ENCODE data around the gene PRR30. TPM values are rescaled to one million over a fixed set of nuclear protein-coding genes. Genes with fewer than 3 reads are reported as not detected.

The PRR30 gene
- total and polyA plus RNA-seq, 2 donors (not counting 3 experiments of a cell fraction or from before 2014, with no cell fraction given), result not detected

DNA sequence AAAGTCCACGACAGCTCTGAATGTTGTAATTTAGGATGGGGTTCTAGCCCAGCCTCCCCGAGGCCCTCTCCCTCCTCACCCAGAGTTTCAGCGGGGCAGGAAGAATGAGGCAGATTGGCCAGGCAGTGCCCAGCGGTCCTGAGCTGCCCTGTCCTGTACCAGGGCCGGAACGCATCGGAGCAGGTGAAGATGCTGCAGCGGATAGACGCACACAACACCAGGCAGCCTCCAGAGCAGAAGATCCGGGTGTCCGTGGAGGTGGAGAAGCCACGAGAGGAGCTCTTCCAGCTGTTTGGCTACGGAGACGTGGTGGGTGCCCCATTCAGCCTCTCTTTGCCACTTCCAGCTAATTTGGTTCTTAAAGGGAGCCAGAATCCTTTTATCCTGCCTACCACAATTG is 41.9 kb downstream of the PRR30 start:
- FAIRE-seq (no peak), DNase-seq (ENCODE audit: low read depth, low spot score) (no peak)
- intact Hi-C loops (cut with micrococcal nuclease) (loop anchor here (2.0 to 5.0 kb wide), 3 partner anchors 75 to 260 kb away; partner anchors contain the start of genes ATRAID, GTF3C2 and SLC5A6), dilution Hi-C loops (cut with MboI; ENCODE audit: extremely low pct_ligation_motif_present, low sequenced_read_pairs) (no loop called here)
- H3K4me1 ChIP-seq (ENCODE audit: control insufficient read depth, extremely low read depth, insufficient read depth, low read length), result no peaks in the 10 kb centered on the region
- H3K4me2 ChIP-seq (ENCODE audit: insufficient read depth, low read length), result no peak overlapping the region
- CTCF ChIA-PET, result interaction anchor here (1.0 to 8.2 kb wide), 10 partner anchors 10 to 208 kb away, joined by 3 to 152 read pairs (median 4); no protein-coding TSS in a partner anchor
- no peaks in the 10 kb centered on the region for H3K9me1 ChIP-seq (replicated peaks; ENCODE audit: control insufficient read depth, extremely low read depth, insufficient read depth, low read length)
- H3K79me2 ChIP-seq (ENCODE audit: control insufficient read depth, insufficient read depth, low read length), result no peaks in the 10 kb centered on the region
- TF ChIP-seq MYC (IDR thresholded peaks at IDR 0.05; ENCODE audit: low read depth, low read length) (no peak), GATA2 (IDR thresholded peaks at IDR 0.05; ENCODE audit: insufficient read depth, insufficient read length, low read depth, low read length) (no peak)
- POLR2A ChIA-PET, result no interaction called here
- no peaks in the 10 kb centered on the region for H3K27me3 ChIP-seq (ENCODE audit: control insufficient read depth in 2 of 2, insufficient read depth in 2 of 2, low read length in 2 of 2)
- no peaks in the 10 kb centered on the region for H3K9me3 ChIP-seq (replicated peaks; ENCODE audit: control insufficient read depth, insufficient read depth, low read length)
- H3K9ac ChIP-seq (replicated peaks; ENCODE audit: extremely low read depth, insufficient read depth, low read length), result no peak overlapping the region
- no peak overlapping the region for H3K27ac ChIP-seq (ENCODE audit: insufficient read depth, low read depth, low read length)
- no peak overlapping the region for H3K4me3 ChIP-seq (replicated peaks in 1 of 3; ENCODE audit: insufficient read depth in 1 of 3, low read depth in 1 of 3, low read length in 3 of 3)
- H4K20me1 ChIP-seq (replicated peaks; ENCODE audit: control insufficient read depth, extremely low read depth, insufficient read depth, low read length), result no peaks in the 10 kb centered on the region
- BruUV-seq (replicated peaks), result no TSS peak
- no peak overlapping the region for H2AFZ ChIP-seq (ENCODE audit: low read depth, low read length)
- H3K36me3 ChIP-seq (ENCODE audit: control insufficient read depth in 2 of 2, extremely low read depth in 1 of 2, insufficient read depth in 2 of 2, low read length in 2 of 2), result no peaks in the 10 kb centered on the region

GRCh38 chr2:27096748-27097297 is 42.4 kb downstream of the PRR30 start:
- Histone ChIP-seq H3K79me2 (ENCODE audit: control insufficient read depth, insufficient read depth, low read length) (no peaks in the 10 kb centered on the region), H3K4me1 (ENCODE audit: control insufficient read depth, extremely low read depth, insufficient read depth, low read length) (no peaks in the 10 kb centered on the region), H3K4me3 (replicated peaks in 1 of 3; ENCODE audit: insufficient read depth in 1 of 3, low read depth in 1 of 3, low read length in 3 of 3) (no peak overlapping the region), H3K27me3 (ENCODE audit: control insufficient read depth in 2 of 2, insufficient read depth in 2 of 2, low read length in 2 of 2) (no peaks in the 10 kb centered on the region), H3K36me3 (ENCODE audit: control insufficient read depth in 2 of 2, extremely low read depth in 1 of 2, insufficient read depth in 2 of 2, low read length in 2 of 2) (no peaks in the 10 kb centered on the region), H3K9me3 (replicated peaks; ENCODE audit: control insufficient read depth, insufficient read depth, low read length) (no peaks in the 10 kb centered on the region), H2AFZ (ENCODE audit: low read depth, low read length) (peak overlapping the region; percentile 65), H3K9ac (replicated peaks; ENCODE audit: extremely low read depth, insufficient read depth, low read length) (no peak overlapping the region), H3K4me2 (ENCODE audit: insufficient read depth, low read length) (no peak overlapping the region), H3K9me1 (replicated peaks; ENCODE audit: control insufficient read depth, extremely low read depth, insufficient read depth, low read length) (no peaks in the 10 kb centered on the region), H3K27ac (ENCODE audit: insufficient read depth, low read depth, low read length) (no peak overlapping the region), H4K20me1 (replicated peaks; ENCODE audit: control insufficient read depth, extremely low read depth, insufficient read depth, low read length) (no peaks in the 10 kb centered on the region)
- ChIA-PET POLR2A (no interaction called here), CTCF (interaction anchor here (0.6 to 8.2 kb wide), 12 partner anchors 9 to 251 kb away, joined by 3 to 152 read pairs (median 4); no protein-coding TSS in a partner anchor)
- DNase-seq (ENCODE audit: low read depth, low spot score), result no peak
- no TSS peak for BruUV-seq (replicated peaks)
- intact Hi-C loops (cut with micrococcal nuclease) (loop anchor here (2.0 to 5.0 kb wide), 3 partner anchors 75 to 260 kb away; partner anchors contain the start of genes ATRAID, GTF3C2 and SLC5A6), dilution Hi-C loops (cut with MboI; ENCODE audit: extremely low pct_ligation_motif_present, low sequenced_read_pairs) (no loop called here)
- TF ChIP-seq POLR2AphosphoS5 (IDR thresholded peaks at IDR 0.05; ENCODE audit: insufficient read depth, low read depth, low read length) (no peak), CTCF (IDR thresholded peaks at IDR 0.05; ENCODE audit: extremely low read depth in 1 of 2, insufficient read depth in 1 of 2, low read depth in 1 of 2, low read length in 2 of 2) (no peak), MYC (IDR thresholded peaks at IDR 0.05; ENCODE audit: low read depth, low read length) (no peak), POLR2A (IDR thresholded peaks at IDR 0.05; ENCODE audit: low read depth, low read length) (no peak), EZH2 (IDR thresholded peaks at IDR 0.05; ENCODE audit: borderline replicate concordance, low read depth, low read length, severe bottlenecking) (no peak), GATA2 (IDR thresholded peaks at IDR 0.05; ENCODE audit: insufficient read depth, insufficient read length, low read depth, low read length) (no peak), MAX (IDR thresholded peaks at IDR 0.05; ENCODE audit: insufficient read depth, insufficient read length) (no peak), JUN (IDR thresholded peaks at IDR 0.05; ENCODE audit: borderline replicate concordance, insufficient read depth, insufficient read length, low read depth) (no peak)
- FAIRE-seq, result no peak

All from endothelial cell of umbilical vein (primary cell).